HepG2 (cell line): ENCODE measurements around the gene COMMD3. TPM values are rescaled to one million over a fixed set of nuclear protein-coding genes. Genes with fewer than 3 reads are reported as not detected.

Experiments
- AGO1 ChIP-seq: fragments of 200-400 bp; formaldehyde crosslinking; IDR thresholded peaks from 2 replicates; pipeline ENCODE4 v1.6.1; 2017; ENCODE audit warnings: mild to moderate bottlenecking, low read depth, low read length, moderate library complexity; ENCODE audit not compliant: poor library complexity, severe bottlenecking
- AGO2 ChIP-seq: fragments of 200-400 bp; formaldehyde crosslinking; optimal IDR thresholded peaks from 2 replicates; pipeline ENCODE3; 2017; ENCODE audit warnings: mild to moderate bottlenecking, low read depth, low read length, moderate library complexity
- BRCA1 ChIP-seq: sonication (generic); formaldehyde crosslinking; IDR thresholded peaks from 2 replicates; pipeline ENCODE4 v1.4.0; 2020; ENCODE audit warnings: missing genetic modification reagents
- CREB1 ChIP-seq, 2 experiments: fragments of 450-650 bp in 1 of 2; IDR thresholded peaks; 2 replicates each; pipeline ENCODE4 v1.6.1; 2016 to 2017; ENCODE audit warnings: control low read depth in 1 of 2, mild to moderate bottlenecking in 1 of 2, missing compliant biosample characterization in 1 of 2, missing genetic modification characterization in 1 of 2
- MIER3 ChIP-seq: IDR thresholded peaks from 2 replicates; pipeline ENCODE4 v1.6.1; 2016; ENCODE audit warnings: missing compliant biosample characterization, borderline replicate concordance
- NFYB ChIP-seq: sonication (generic); formaldehyde crosslinking; IDR thresholded peaks from 2 replicates; pipeline ENCODE4 v1.4.0; 2020; ENCODE audit warnings: missing genetic modification reagents
- PHF20 ChIP-seq: sonication (generic); formaldehyde crosslinking; IDR thresholded peaks from 2 replicates; pipeline ENCODE4 v1.5.0; 2020; ENCODE audit warnings: mild to moderate bottlenecking, missing genetic modification reagents
- SNAPC2 ChIP-seq: sonication (generic); formaldehyde crosslinking; IDR thresholded peaks from 2 replicates; pipeline ENCODE4 v1.8.1; 2022; ENCODE audit warnings: mild to moderate bottlenecking, missing genetic modification reagents
- TEF ChIP-seq: sonication (generic); formaldehyde crosslinking; IDR thresholded peaks from 2 replicates; pipeline ENCODE4 v1.5.0; 2020; ENCODE audit warnings: missing genetic modification reagents
- ZBTB42 ChIP-seq: sonication (generic); formaldehyde crosslinking; IDR thresholded peaks from 2 replicates; pipeline ENCODE4 v1.5.0; 2020; ENCODE audit warnings: mild to moderate bottlenecking, missing genetic modification reagents
- ZNF484 ChIP-seq: sonication (generic); formaldehyde crosslinking; IDR thresholded peaks from 2 replicates; pipeline ENCODE4 v1.5.1; 2020; ENCODE audit warnings: mild to moderate bottlenecking, low read depth, missing genetic modification reagents, borderline replicate concordance
- ZNF720 ChIP-seq: sonication (generic); formaldehyde crosslinking; IDR thresholded peaks from 2 replicates; pipeline ENCODE4 v1.4.0; 2020; ENCODE audit warnings: missing genetic modification reagents
- ZNF792 ChIP-seq: IDR thresholded peaks from 2 replicates; pipeline ENCODE4 v1.6.1; 2016
- ZSCAN25 ChIP-seq: sonication (generic); formaldehyde crosslinking; IDR thresholded peaks from 2 replicates; pipeline ENCODE4 v1.8.0; 2022; ENCODE audit warnings: mild to moderate bottlenecking, missing genetic modification reagents
- polyA plus RNA-seq, 8 experiments: library from polyadenylated mRNA; depleted of rRNA in 3 of 8; stranded (reverse) in 7 of 8; unstranded in 1 of 8; fragments of >200 nt; fragmentation: Illumina TruSeq in 4 of 8; extraction: Trizol in 4 of 8; gene quantifications; 2 replicates each; pipeline versions ENCODE4 v1.2.1 to v1.2.3, GENCODE V29; 2011 to 2016; ENCODE audit warnings: low read depth in 4 of 8, missing spikeins in 1 of 8, mixed read lengths in 1 of 8; ENCODE audit not compliant: insufficient read depth in 1 of 8
- total RNA-seq, 5 experiments: library from RNA; depleted of rRNA; stranded (reverse); fragments of >200 nt; fragmentation: Illumina TruSeq; extraction: Trizol; gene quantifications; 2 replicates each; pipeline ENCODE4 v1.2.3, GENCODE V29; 2016; ENCODE audit warnings: low read depth in 1 of 5
- TF ChIP-seq, protein P1 (sequence below): fragments of 450-650 bp; IDR thresholded peaks from 2 replicates; pipeline ENCODE4 v1.6.1; 2017; ENCODE audit warnings: mild to moderate bottlenecking
- TF ChIP-seq, protein P2 (sequence below): sonication (generic); formaldehyde crosslinking; IDR thresholded peaks from 2 replicates; pipeline ENCODE4 v1.4.0; 2020; ENCODE audit warnings: mild to moderate bottlenecking, missing genetic modification reagents
- TF ChIP-seq, protein P3 (sequence below): sonication (generic); formaldehyde crosslinking; IDR thresholded peaks from 2 replicates; pipeline ENCODE4 v1.9.0; 2022; ENCODE audit warnings: missing genetic modification reagents, mild to moderate bottlenecking, borderline replicate concordance
- TF ChIP-seq, protein P4 (sequence below): sonication (generic); formaldehyde crosslinking; conservative IDR thresholded peaks from 2 replicates; pipeline ENCODE4 v1.8.1; 2023; ENCODE audit warnings: missing genetic modification reagents
- TF ChIP-seq, protein P5 (sequence below): sonication (generic); formaldehyde crosslinking; IDR thresholded peaks from 2 replicates; pipeline ENCODE4 v1.5.1; 2020; ENCODE audit warnings: missing genetic modification reagents, mild to moderate bottlenecking, borderline replicate concordance

The COMMD3 gene
- total and polyA plus RNA-seq, 2 of the 13 experiments (the other 11 are each of a cell fraction or from before 2014, with no cell fraction given), result 38.7 to 54.4 TPM

DNA sequence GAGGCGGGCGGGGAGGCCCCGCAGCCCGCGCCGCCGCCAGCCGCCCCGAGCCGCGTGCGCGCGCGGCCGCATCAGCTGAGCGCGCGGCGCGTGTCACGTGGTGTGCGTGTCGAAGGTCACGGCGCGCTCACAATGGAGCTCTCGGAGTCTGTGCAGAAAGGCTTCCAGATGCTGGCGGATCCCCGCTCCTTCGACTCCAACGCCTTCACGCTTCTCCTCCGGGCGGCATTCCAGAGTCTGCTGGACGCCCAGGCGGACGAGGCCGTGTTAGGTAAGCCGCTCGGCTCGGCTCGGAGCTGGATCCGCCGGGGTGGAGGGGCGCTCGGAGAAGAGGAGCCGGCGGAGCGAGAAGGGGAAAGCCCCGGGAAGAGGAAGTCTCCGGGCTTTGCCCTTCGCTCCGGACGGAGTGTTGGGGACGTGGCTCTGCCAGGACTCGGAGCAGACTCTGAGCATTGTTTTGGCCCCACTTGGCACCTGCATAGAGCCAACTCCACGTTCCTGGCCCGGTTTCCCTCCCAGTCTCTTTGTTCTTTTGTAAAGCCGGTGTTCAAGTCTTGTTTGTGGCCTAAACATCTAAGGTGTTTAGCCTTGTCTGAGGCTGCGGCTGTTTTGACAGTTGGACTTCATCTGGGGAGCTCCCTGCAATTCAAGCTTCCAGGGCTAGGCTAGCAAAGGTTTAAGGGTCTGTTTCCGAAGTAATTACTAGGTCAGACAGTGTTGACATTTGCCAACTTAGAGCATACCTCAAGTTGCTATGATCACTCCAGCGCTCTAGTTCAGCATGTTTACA, at the start of gene COMMD3 (continued):
- TF ChIP-seq AGO1, result peak; percentile 71
- TF ChIP-seq, protein P1, sequence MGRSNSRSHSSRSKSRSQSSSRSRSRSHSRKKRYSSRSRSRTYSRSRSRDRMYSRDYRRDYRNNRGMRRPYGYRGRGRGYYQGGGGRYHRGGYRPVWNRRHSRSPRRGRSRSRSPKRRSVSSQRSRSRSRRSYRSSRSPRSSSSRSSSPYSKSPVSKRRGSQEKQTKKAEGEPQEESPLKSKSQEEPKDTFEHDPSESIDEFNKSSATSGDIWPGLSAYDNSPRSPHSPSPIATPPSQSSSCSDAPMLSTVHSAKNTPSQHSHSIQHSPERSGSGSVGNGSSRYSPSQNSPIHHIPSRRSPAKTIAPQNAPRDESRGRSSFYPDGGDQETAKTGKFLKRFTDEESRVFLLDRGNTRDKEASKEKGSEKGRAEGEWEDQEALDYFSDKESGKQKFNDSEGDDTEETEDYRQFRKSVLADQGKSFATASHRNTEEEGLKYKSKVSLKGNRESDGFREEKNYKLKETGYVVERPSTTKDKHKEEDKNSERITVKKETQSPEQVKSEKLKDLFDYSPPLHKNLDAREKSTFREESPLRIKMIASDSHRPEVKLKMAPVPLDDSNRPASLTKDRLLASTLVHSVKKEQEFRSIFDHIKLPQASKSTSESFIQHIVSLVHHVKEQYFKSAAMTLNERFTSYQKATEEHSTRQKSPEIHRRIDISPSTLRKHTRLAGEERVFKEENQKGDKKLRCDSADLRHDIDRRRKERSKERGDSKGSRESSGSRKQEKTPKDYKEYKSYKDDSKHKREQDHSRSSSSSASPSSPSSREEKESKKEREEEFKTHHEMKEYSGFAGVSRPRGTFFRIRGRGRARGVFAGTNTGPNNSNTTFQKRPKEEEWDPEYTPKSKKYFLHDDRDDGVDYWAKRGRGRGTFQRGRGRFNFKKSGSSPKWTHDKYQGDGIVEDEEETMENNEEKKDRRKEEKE, result no peak
- no peak for TF ChIP-seq ZNF792 (CRISPR knock-in tag)
- TF ChIP-seq ZNF484, result no peak
- peak; percentile 45; the same call in 1 of the 2 replicates for TF ChIP-seq ZSCAN25 (CRISPR knock-in tag)
- 0 out of 2 replicates have a peak, but pooled peaks have one; percentile 11 for TF ChIP-seq CREB1 (IDR thresholded peaks at IDR 0.05)
- no peak for TF ChIP-seq CREB1 (CRISPR knock-in tag; IDR thresholded peaks at IDR 0.05)
- no peak for TF ChIP-seq NFYB (CRISPR knock-in tag)
- TF ChIP-seq, protein P2, sequence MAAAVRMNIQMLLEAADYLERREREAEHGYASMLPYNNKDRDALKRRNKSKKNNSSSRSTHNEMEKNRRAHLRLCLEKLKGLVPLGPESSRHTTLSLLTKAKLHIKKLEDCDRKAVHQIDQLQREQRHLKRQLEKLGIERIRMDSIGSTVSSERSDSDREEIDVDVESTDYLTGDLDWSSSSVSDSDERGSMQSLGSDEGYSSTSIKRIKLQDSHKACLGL (CRISPR knock-in tag), result peak; percentile 64
- TF ChIP-seq, protein P3, sequence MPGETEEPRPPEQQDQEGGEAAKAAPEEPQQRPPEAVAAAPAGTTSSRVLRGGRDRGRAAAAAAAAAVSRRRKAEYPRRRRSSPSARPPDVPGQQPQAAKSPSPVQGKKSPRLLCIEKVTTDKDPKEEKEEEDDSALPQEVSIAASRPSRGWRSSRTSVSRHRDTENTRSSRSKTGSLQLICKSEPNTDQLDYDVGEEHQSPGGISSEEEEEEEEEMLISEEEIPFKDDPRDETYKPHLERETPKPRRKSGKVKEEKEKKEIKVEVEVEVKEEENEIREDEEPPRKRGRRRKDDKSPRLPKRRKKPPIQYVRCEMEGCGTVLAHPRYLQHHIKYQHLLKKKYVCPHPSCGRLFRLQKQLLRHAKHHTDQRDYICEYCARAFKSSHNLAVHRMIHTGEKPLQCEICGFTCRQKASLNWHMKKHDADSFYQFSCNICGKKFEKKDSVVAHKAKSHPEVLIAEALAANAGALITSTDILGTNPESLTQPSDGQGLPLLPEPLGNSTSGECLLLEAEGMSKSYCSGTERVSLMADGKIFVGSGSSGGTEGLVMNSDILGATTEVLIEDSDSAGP (CRISPR knock-in tag), result peak; percentile 57; the same call in 1 of the 2 replicates
- no peak for TF ChIP-seq TEF (CRISPR knock-in tag)
- 0 out of 2 replicates have a peak, but pooled peaks have one; percentile 14 for TF ChIP-seq MIER3 (CRISPR knock-in tag)
- TF ChIP-seq, protein P4, sequence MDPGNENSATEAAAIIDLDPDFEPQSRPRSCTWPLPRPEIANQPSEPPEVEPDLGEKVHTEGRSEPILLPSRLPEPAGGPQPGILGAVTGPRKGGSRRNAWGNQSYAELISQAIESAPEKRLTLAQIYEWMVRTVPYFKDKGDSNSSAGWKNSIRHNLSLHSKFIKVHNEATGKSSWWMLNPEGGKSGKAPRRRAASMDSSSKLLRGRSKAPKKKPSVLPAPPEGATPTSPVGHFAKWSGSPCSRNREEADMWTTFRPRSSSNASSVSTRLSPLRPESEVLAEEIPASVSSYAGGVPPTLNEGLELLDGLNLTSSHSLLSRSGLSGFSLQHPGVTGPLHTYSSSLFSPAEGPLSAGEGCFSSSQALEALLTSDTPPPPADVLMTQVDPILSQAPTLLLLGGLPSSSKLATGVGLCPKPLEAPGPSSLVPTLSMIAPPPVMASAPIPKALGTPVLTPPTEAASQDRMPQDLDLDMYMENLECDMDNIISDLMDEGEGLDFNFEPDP (CRISPR knock-in tag), result no peak
- TF ChIP-seq BRCA1 (CRISPR knock-in tag), result 0 out of 2 replicates have a peak, but pooled peaks have one; percentile 17
- 0 out of 2 replicates have a peak, but pooled peaks have one; percentile 63 for TF ChIP-seq SNAPC2 (CRISPR knock-in tag)
- peak; percentile 71 for TF ChIP-seq PHF20 (CRISPR knock-in tag)
- 0 out of 2 replicates have a peak, but pooled peaks have one; percentile 81 for TF ChIP-seq ZBTB42 (CRISPR knock-in tag)
- no peak for TF ChIP-seq ZNF720 (CRISPR knock-in tag)
- TF ChIP-seq, protein P5, sequence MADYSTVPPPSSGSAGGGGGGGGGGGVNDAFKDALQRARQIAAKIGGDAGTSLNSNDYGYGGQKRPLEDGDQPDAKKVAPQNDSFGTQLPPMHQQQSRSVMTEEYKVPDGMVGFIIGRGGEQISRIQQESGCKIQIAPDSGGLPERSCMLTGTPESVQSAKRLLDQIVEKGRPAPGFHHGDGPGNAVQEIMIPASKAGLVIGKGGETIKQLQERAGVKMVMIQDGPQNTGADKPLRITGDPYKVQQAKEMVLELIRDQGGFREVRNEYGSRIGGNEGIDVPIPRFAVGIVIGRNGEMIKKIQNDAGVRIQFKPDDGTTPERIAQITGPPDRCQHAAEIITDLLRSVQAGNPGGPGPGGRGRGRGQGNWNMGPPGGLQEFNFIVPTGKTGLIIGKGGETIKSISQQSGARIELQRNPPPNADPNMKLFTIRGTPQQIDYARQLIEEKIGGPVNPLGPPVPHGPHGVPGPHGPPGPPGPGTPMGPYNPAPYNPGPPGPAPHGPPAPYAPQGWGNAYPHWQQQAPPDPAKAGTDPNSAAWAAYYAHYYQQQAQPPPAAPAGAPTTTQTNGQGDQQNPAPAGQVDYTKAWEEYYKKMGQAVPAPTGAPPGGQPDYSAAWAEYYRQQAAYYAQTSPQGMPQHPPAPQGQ (CRISPR knock-in tag), result no peak
- peak; percentile 57 for TF ChIP-seq AGO2
